Measurements from ENCODE around the gene RAD51B. TPM values are rescaled to one million over a fixed set of nuclear protein-coding genes. Genes with fewer than 3 reads are reported as not detected.
"Not testable (repeated sequence)": the region's sequence is repeated elsewhere in the genome, so short reads cannot be mapped to it uniquely, and the experiment has no call there.

Gene RAD51B
- total RNA-seq, 4 donors from 2014 or later: 14.0 to 16.4 (median 14.8) TPM

- WGBS, 2 donors: 94 to 95% methylated on average over 5 of the region's 5 CpGs
- Histone ChIP-seq H3K4me1 (peaks cover 0 to 12% of the 10 kb centered on the region in 2 donors), H3K27ac (no peak overlapping the region), H3K4me3 (replicated peaks in 1 of 3) (no peak overlapping the region), H3K9me3 (no peaks in the 10 kb centered on the region), H3K36me3 (no peaks in the 10 kb centered on the region), H3K27me3 (no peaks in the 10 kb centered on the region)
- intact Hi-C loops (cut with DNase I): no loop called here
- no peak for TF ChIP-seq CTCF (IDR thresholded peaks at IDR 0.05)
- TF ChIP-seq POLR2A (IDR thresholded peaks at IDR 0.05): no peak
- no peak for DNase-seq
Measured at GRCh38 chr14:68182492-68182891, 362.9 kb downstream of the RAD51B start.

GRCh38 chr14:68186500-68187276 lies 367.1 kb downstream of the RAD51B start:
- H3K4me1 ChIP-seq; H3K4me3 ChIP-seq (replicated peaks in 1 of 3); H3K27me3 ChIP-seq; H3K36me3 ChIP-seq; H3K27ac ChIP-seq; DNase-seq; H3K9me3 ChIP-seq; intact Hi-C loops (cut with DNase I): not testable (repeated sequence)
- WGBS, 2 donors: 96 to 97% methylated on average over 5 of the region's 5 CpGs

- 94 to 100% methylated on average over 1 of the region's 1 CpG for whole genome bisulfite sequencing, 2 donors
- Histone ChIP-seq H3K27ac (no peak overlapping the region), H3K9me3 (no peaks in the 10 kb centered on the region)
Measured at GRCh38 chr14:68188174-68188573, 368.6 kb downstream of the RAD51B start.

GRCh38 chr14:68190032-68190431 lies 370.5 kb downstream of the RAD51B start:
- Histone ChIP-seq H3K9me3 (no peaks in the 10 kb centered on the region), H3K36me3 (no peaks in the 10 kb centered on the region), H3K4me1 (peaks cover 6 to 21% of the 10 kb centered on the region in 2 donors), H3K27ac (no peak overlapping the region), H3K4me3 (replicated peaks in 1 of 3) (no peak overlapping the region), H3K27me3 (no peaks in the 10 kb centered on the region)
- 95 to 96% methylated on average over 1 of the region's 1 CpG for WGBS, 2 donors
- DNase-seq: no peak
- intact Hi-C loops (cut with DNase I): no loop called here
- TF ChIP-seq POLR2A (IDR thresholded peaks at IDR 0.05) (no peak), CTCF (IDR thresholded peaks at IDR 0.05) (no peak)

More at GRCh38 chr14:68188174-68188573, 368.6 kb downstream of the RAD51B start:
- Histone ChIP-seq H3K36me3 (no peaks in the 10 kb centered on the region), H3K27me3 (no peaks in the 10 kb centered on the region), H3K4me1 (peaks cover 6 to 18% of the 10 kb centered on the region in 2 donors), H3K4me3 (replicated peaks in 1 of 3) (no peak overlapping the region)
- no peak for DNase-seq
- TF ChIP-seq POLR2A (IDR thresholded peaks at IDR 0.05) (no peak), CTCF (IDR thresholded peaks at IDR 0.05) (no peak)
- intact Hi-C loops (cut with DNase I): no loop called here

- Histone ChIP-seq H3K9me3 (no peaks in the 10 kb centered on the region), H3K27ac (peak overlapping the region; percentile 55 to 69 (median 63)), H3K4me3 (replicated peaks in 1 of 3) (no peak overlapping the region), H3K36me3 (no peaks in the 10 kb centered on the region), H3K4me1 (peaks cover 6 to 21% of the 10 kb centered on the region in 2 donors), H3K27me3 (no peaks in the 10 kb centered on the region)
- intact Hi-C loops (cut with DNase I): no loop called here
- TF ChIP-seq CTCF (IDR thresholded peaks at IDR 0.05) (peak in 1 of 6 experiments; percentile 15), POLR2A (IDR thresholded peaks at IDR 0.05) (no peak)
- peak in 1 of 2 donors; percentile 9 for DNase-seq
Measured at GRCh38 chr14:68191567-68192321, 372.2 kb downstream of the RAD51B start.

Data from thyroid gland (tissue), 4 donors.